Activated T-helper 17 cell treated with anti-CD3 and anti-CD28 coated beads, Interleukin-2, amount 50 U/mL, for 72 hours (primary cell): ENCODE results near the gene TGM5. TPM values are rescaled to one million over a fixed set of nuclear protein-coding genes. Genes with fewer than 3 reads are reported as not detected.
A peak's percentile ranks its signal among the peaks of the same experiment; 100 is the strongest.

Experiments
- ATAC-seq: fragments of 150-1000 bp; cut with Tn5 transposase; replicated peaks from 2 replicates; pipeline ENCODE4 v1.10.0; 2021; ENCODE audit warnings: mild to moderate bottlenecking, moderate library complexity
- H3K27ac Mint-ChIP-seq: one replicate; pipeline ENCODE4 v1.8.0; 2022; ENCODE audit warnings: mixed read lengths
- H3K27me3 Mint-ChIP-seq: one replicate; pipeline ENCODE4 v1.8.0; 2022; ENCODE audit warnings: mixed read lengths
- H3K36me3 Mint-ChIP-seq: one replicate; pipeline ENCODE4 v1.8.0; 2022; ENCODE audit warnings: low read depth, mild to moderate bottlenecking, mixed read lengths
- H3K4me1 Mint-ChIP-seq: one replicate; pipeline ENCODE4 v1.8.0; 2022; ENCODE audit warnings: mixed read lengths
- H3K4me3 Mint-ChIP-seq: one replicate; pipeline ENCODE4 v1.8.0; 2022; ENCODE audit warnings: mild to moderate bottlenecking, mixed read lengths
- H3K9me3 Mint-ChIP-seq: one replicate; pipeline ENCODE4 v1.8.0; 2022; ENCODE audit warnings: mixed read lengths
- total RNA-seq, 2 donors: library from RNA; stranded (reverse); gene quantifications; one replicate each; pipeline ENCODE4 v1.2.3, GENCODE V29; 2022

The TGM5 gene
- total RNA-seq, 2 donors from 2014 or later, result 0.48 to 0.61 TPM

DNA sequence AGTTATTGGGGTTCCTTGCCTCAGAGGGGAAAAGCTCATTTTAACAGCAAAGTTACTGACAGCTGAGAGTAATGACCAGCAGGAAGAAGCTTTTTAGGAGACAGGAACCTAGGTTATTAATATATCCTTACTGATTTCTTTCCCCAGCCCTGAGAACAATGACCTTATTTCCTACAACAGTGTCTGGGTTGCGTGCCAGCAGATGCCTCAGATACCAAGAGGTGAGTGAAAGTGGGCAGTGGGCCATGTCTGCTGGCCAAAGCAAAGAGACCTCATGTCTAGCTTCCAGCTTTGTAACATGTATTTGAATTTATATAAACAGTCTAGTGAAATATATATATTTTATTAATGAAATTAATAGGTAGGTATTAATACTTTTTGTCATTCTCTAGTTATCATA is 76.5 kb downstream of the TGM5 start:
- Mint-ChIP-seq H3K4me1 (peaks cover 16% of the 10 kb centered on the region), H3K27ac (no peak overlapping the region), H3K9me3 (no peaks in the 10 kb centered on the region), H3K27me3 (no peaks in the 10 kb centered on the region), H3K4me3 (no peak overlapping the region), H3K36me3 (peaks cover 95% of the 10 kb centered on the region)
- ATAC-seq, result no peak

DNA sequence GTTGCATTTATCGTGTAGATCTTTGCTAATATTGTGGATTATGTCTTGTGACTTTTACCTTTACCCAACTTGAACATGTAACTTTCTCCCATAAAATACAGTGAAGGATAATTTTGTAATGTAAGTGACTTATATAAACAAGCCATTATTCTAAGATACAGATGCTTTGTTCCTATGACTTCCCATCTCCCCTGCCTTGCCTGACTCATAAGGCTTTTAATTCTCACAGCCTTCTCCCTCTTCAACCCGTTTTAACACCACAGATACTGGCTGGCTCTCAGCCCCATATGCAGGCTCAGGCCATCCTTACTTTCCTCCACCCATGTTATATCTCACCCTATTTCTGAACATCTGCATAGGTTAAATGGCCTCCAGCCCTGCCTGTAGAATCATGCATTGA is 77.4 kb downstream of the TGM5 start:
- Mint-ChIP-seq H3K9me3 (no peaks in the 10 kb centered on the region), H3K4me3 (no peak overlapping the region), H3K36me3 (peaks cover 87% of the 10 kb centered on the region), H3K27ac (peak overlapping the region; percentile 18), H3K27me3 (no peaks in the 10 kb centered on the region), H3K4me1 (peaks cover 16% of the 10 kb centered on the region)
- no peak for ATAC-seq

DNA sequence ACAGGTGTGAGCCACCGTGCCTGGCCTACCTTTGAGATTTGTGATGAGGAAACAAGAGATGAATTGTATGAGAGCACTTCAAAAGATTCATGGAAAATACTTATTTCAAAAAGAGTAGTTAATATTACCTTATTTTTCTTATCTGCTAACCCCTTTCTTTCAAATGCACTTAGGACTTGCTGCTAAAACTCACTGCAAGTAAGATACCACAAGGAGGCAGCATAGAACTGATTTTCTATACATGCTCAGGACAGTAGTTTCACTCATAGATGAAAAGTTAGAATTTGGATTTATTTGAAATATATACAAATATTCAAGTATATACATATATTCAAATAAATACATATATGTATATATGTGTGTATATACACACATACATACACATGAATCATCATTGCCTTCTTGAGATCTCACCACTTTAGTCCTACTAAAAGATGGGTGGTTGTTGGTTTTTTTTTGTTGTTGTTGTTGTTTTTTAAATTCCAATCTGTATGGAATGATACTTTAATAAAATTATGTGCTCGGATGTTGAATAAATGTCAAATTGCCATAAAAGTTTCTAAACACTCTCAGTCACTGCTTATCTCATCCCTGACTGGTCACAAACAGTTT is 79.1 kb downstream of the TGM5 start:
- H3K4me1 Mint-ChIP-seq, result peaks cover 16% of the 10 kb centered on the region
- H3K27ac Mint-ChIP-seq, result peak overlapping the region; percentile 96
- no peaks in the 10 kb centered on the region for H3K27me3 Mint-ChIP-seq
- peak overlapping the region; percentile 92 for H3K4me3 Mint-ChIP-seq
- H3K9me3 Mint-ChIP-seq, result no peaks in the 10 kb centered on the region
- H3K36me3 Mint-ChIP-seq, result peaks cover 81% of the 10 kb centered on the region
- no peak for ATAC-seq

DNA sequence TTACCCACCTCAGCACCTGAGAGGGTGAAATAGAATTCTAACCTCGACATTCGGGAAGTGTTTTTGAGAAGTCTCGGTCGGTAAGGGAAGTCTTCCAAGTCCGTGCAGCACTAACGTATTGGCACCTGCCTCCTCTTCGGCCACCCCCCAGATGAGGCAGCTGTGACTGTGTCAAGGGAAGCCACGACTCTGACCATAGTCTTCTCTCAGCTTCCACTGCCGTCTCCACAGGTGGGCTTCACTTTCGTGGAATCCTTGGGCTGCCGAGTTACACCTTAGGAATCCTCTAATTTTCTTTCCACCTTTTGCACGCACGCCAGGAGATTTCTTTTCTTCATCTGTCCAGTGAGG is 80.8 kb downstream of the TGM5 start:
- ATAC-seq, result peak; percentile 34
- Mint-ChIP-seq H3K9me3 (no peaks in the 10 kb centered on the region), H3K27me3 (no peaks in the 10 kb centered on the region), H3K27ac (peak overlapping the region; percentile 96), H3K4me3 (peak overlapping the region; percentile 92), H3K36me3 (peaks cover 76% of the 10 kb centered on the region), H3K4me1 (peaks cover 16% of the 10 kb centered on the region)

DNA sequence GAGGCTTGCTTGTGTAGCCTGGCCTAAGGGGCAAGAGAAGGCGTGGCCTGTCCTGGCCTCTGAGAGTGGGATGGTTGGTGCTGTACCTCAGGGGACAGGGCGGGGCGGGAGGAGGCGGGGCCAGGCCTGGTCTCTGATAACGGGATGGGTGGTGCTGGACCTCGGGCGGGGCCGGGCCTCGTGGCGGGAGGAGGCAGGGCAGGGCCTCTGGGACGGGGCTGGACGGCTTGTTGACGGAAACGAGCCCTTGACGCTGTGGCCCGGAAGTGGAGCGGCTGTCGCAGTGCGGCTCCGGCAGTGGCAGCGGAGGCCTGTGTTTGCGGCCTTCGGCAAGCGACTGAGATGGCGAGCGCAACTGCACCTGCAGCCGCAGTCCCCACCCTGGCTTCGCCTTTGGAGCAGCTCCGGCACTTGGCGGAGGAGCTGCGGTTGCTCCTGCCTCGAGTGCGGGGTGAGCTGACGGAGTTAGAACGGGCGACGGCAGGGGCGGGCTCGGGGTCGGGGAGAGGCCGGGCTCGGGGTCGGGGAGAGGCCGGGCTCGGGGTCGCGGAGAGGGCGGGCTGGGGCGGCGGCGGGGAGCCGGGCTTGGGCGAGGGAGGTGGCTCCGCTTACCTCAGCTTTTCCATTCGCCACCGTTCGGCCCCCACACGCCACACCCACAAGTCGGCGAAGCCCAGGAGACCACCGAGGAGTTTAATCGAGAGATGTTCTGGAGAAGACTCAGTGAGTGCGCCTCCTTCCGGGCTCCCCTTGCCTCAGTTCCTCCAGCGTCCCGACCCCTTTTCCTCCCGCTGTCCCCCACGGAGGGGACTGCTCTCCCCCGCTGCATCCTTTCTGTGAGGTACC is 81.3 kb downstream of the TGM5 start, which contains the start of gene CCNDBP1:
TSS of gene CCNDBP1 (plus strand) at position 247 of the 846 bp plus-strand sequence. CDS start at position 343, 96 bp downstream.
- ATAC-seq, result peak; percentile 98
- Mint-ChIP-seq H3K27ac (peak within 1 kb of the TSS; percentile 96), H3K36me3 (peaks cover 73% of the 10 kb centered on the region), H3K4me3 (peak within 1 kb of the TSS; percentile 92), H3K9me3 (no peaks in the 10 kb centered on the region), H3K27me3 (no peaks in the 10 kb centered on the region), H3K4me1 (peaks cover 16% of the 10 kb centered on the region)

DNA sequence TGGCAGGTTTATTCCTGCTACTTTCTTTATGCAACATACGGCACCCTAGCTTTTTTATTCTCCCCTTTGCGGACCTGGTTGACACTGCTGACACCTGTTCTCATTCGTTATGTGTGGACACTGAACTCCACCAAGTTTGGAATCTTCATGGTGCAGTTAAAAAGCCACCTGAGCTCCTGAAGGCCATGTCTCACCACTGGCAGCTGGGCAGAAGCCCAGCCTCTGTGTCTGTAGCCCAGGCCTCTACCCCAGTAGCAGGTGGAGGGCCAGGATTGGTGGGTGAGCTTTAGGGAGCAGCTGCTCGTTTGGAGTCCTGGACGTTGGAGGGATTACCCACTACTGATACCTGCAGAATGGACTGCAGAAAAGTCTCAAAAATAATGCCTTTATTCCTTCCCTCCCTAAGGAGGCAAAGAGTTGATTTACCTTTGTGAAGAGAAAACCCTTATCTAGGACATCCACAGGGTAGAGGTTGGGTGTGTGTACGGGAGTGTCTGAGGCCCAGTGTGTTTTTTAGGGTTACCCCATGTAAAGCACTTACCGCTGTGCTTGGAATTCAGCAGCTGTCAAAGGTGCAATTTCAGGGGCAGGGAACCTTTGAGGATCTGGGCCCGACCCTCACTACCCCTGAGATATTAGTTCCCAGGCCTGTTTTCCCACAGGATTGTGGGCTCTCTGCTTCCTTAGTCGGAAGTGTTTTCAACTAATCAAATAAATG is 82.2 kb downstream of the TGM5 start:
- peak overlapping the region; percentile 92 for H3K4me3 Mint-ChIP-seq
- no peaks in the 10 kb centered on the region for H3K27me3 Mint-ChIP-seq
- no peak for ATAC-seq
- H3K9me3 Mint-ChIP-seq, result no peaks in the 10 kb centered on the region
- H3K36me3 Mint-ChIP-seq, result peaks cover 64% of the 10 kb centered on the region
- peak overlapping the region; percentile 96 for H3K27ac Mint-ChIP-seq
- H3K4me1 Mint-ChIP-seq, result peaks cover 15% of the 10 kb centered on the region

DNA sequence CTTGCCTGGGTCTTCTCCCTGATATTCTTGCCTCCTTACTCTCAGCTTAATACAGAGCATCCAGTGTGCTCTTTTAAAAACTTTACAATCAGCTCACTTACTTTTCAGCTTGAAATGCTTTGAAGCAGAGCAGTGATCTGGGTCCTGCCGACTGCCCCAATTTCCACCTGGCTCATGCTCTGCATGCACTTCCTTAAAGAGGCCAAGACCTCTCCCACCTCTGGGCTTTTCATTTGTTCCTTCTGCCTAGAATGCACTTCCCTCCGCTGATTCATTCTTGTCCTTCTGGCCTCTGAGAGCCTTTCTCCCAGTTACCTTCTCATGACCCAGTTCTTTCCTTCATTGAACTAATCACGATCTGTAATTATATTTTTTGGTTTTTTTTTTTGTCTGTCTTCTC is 83.5 kb downstream of the TGM5 start:
- Mint-ChIP-seq H3K4me3 (no peak overlapping the region), H3K9me3 (no peaks in the 10 kb centered on the region), H3K4me1 (peaks cover 11% of the 10 kb centered on the region), H3K27me3 (no peaks in the 10 kb centered on the region), H3K36me3 (peaks cover 60% of the 10 kb centered on the region), H3K27ac (peak overlapping the region; percentile 64)
- ATAC-seq, result no peak

Other genes starting within 250 kb of the TGM5 start
- 10 to 100 TPM; 33.3 to 37.4 TPM for gene UBR1, start 160.9 kb downstream of the TGM5 start, total RNA-seq
- 10 to 100 TPM; 15.7 to 21.4 TPM for gene TMEM62, start 133.3 kb downstream of the TGM5 start, total RNA-seq
- 10 to 100 TPM; 63.1 to 66.8 TPM for gene CCNDBP1, start 81.5 kb downstream of the TGM5 start, total RNA-seq
- not detected for gene EPB42, start 45.9 kb downstream of the TGM5 start, total RNA-seq
- gene TGM7, start 35.3 kb upstream of the TGM5 start, total RNA-seq, result not detected
- 10 to 100 TPM in 1 of 2 donors, 1 to 10 TPM in 1; 7.1 to 10.4 TPM for gene LCMT2, start 63.6 kb upstream of the TGM5 start, total RNA-seq
- gene ZSCAN29, start 104.1 kb upstream of the TGM5 start, total RNA-seq, result 10 to 100 TPM; 18.6 to 20.6 TPM
- 10 to 100 TPM; 32.3 to 41.3 TPM for gene TUBGCP4, start 104.2 kb upstream of the TGM5 start, total RNA-seq
- 10 to 100 TPM; 29.9 to 30.9 TPM for gene TP53BP1, start 226.2 kb upstream of the TGM5 start, total RNA-seq